ENCODE measurements around the gene SQSTM1. TPM values are rescaled to one million over a fixed set of nuclear protein-coding genes. Genes with fewer than 3 reads are reported as not detected.

The SQSTM1 gene
- total RNA-seq, 1 donor from 2014 or later: 297 TPM

DNA sequence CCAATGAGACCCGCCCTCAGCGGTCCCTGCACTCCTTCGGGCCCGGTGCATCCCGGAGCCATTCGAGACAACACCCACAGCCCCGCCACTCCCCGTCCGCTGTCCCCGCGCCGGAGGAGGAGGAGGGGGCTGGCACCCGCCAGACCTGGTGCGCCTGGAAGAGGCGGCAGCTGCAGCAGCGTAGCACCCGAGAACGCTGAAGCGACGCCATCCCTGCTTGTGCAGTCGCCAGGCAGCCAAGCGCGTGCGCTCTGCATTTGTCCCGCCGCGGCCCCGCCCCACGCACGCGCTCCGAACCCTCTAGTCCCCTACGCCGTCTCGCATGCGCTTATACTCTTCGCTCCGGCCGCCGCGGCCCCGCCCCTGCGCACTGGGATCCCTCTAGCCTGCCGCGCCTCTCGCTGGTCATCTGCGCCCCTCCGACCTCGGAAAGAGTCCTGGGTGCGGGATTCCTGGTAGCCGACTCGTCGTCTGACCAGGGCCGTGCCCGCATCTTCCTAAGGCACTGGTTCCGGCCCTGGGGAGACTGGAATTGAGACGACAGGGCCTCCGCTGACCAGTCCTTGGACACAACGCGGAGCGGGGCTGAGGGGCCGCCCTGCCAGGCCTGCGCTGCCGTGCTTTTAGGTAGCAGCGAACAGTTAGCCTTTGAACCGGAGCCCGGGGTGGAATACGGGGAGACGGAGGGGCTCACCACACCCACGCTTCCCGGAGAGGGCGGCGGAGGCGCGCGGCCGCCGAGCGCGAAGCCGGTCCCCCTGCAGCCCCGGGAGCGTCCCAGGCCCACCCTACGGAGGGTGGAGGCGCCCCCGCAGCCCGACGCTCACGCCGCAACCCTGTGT, 38.1 kb downstream of the SQSTM1 start, which contains the start of gene MRNIP:
Gene MRNIP, minus strand, starts transcription at position 232 of the 842 bp plus-strand sequence. Its CDS starts 21 bp downstream, at position 211.
- TF ChIP-seq, protein P1, sequence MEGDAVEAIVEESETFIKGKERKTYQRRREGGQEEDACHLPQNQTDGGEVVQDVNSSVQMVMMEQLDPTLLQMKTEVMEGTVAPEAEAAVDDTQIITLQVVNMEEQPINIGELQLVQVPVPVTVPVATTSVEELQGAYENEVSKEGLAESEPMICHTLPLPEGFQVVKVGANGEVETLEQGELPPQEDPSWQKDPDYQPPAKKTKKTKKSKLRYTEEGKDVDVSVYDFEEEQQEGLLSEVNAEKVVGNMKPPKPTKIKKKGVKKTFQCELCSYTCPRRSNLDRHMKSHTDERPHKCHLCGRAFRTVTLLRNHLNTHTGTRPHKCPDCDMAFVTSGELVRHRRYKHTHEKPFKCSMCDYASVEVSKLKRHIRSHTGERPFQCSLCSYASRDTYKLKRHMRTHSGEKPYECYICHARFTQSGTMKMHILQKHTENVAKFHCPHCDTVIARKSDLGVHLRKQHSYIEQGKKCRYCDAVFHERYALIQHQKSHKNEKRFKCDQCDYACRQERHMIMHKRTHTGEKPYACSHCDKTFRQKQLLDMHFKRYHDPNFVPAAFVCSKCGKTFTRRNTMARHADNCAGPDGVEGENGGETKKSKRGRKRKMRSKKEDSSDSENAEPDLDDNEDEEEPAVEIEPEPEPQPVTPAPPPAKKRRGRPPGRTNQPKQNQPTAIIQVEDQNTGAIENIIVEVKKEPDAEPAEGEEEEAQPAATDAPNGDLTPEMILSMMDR (IDR thresholded peaks at IDR 0.05): peak; percentile 50

GRCh38 chr5:179860301-179860700, 39.6 kb downstream of the SQSTM1 start:
- Mint-ChIP-seq H3K9me3 (ENCODE audit: low read depth) (no peaks in the 10 kb centered on the region), H3K4me1 (ENCODE audit: low read depth) (peaks cover 22% of the 10 kb centered on the region), H3K36me3 (ENCODE audit: low read depth) (peaks cover 12% of the 10 kb centered on the region), H3K27me3 (ENCODE audit: low read depth) (no peaks in the 10 kb centered on the region), H3K27ac (ENCODE audit: unreplicated experiment) (peak overlapping the region; percentile 67), H3K4me3 (ENCODE audit: unreplicated experiment) (peak overlapping the region; percentile 98)
- peak; percentile 49 for DNase-seq (ENCODE audit: low spot score)
- TF ChIP-seq, protein P1 (IDR thresholded peaks at IDR 0.05): no peak

More for the DNA sequence above, 38.1 kb downstream of the SQSTM1 start, which contains the start of gene MRNIP:
- Mint-ChIP-seq H3K27ac (ENCODE audit: unreplicated experiment) (peak within 1 kb of the TSS; percentile 96), H3K27me3 (ENCODE audit: low read depth) (no peaks in the 10 kb centered on the region), H3K36me3 (ENCODE audit: low read depth) (peaks cover 7% of the 10 kb centered on the region), H3K4me3 (ENCODE audit: unreplicated experiment) (peak within 1 kb of the TSS; percentile 98), H3K9me3 (ENCODE audit: low read depth) (no peaks in the 10 kb centered on the region), H3K4me1 (ENCODE audit: low read depth) (peaks cover 27% of the 10 kb centered on the region)
- DNase-seq (ENCODE audit: low spot score): peak; percentile 98

DNA sequence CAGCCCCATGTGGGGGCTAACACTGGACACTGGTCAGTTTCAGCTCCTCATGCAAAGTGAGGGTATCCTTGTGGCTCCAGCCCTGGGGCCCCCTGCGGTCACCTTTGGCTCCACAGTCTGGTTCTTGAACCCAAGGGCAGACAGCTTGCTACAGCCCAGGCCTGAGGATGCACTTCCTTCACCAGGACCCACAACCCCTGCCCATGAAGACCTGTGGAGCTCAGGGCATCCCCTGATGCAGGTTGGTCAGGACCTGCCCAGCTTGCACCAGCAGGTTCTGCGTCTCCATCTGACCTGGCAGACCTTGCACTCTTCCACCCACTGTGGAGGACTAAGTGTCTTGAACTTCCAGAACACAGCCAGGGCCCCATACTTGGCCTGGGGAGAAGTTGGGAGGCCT, 41.6 kb downstream of the SQSTM1 start:
- Mint-ChIP-seq H3K9me3 (ENCODE audit: low read depth) (no peaks in the 10 kb centered on the region), H3K27me3 (ENCODE audit: low read depth) (no peaks in the 10 kb centered on the region), H3K27ac (ENCODE audit: unreplicated experiment) (no peak overlapping the region), H3K4me1 (ENCODE audit: low read depth) (peaks cover 21% of the 10 kb centered on the region), H3K36me3 (ENCODE audit: low read depth) (peaks cover 14% of the 10 kb centered on the region), H3K4me3 (ENCODE audit: unreplicated experiment) (no peak overlapping the region)
- TF ChIP-seq, protein P1 (IDR thresholded peaks at IDR 0.05): no peak
- peak; percentile 65 for DNase-seq (ENCODE audit: low spot score)

GRCh38 chr5:179862891-179863290, 42.2 kb downstream of the SQSTM1 start:
- no peaks in the 10 kb centered on the region for H3K27me3 Mint-ChIP-seq (ENCODE audit: low read depth)
- peaks cover 15% of the 10 kb centered on the region for H3K4me1 Mint-ChIP-seq (ENCODE audit: low read depth)
- H3K36me3 Mint-ChIP-seq (ENCODE audit: low read depth): peaks cover 15% of the 10 kb centered on the region
- H3K27ac Mint-ChIP-seq (ENCODE audit: unreplicated experiment): no peak overlapping the region
- TF ChIP-seq, protein P1 (IDR thresholded peaks at IDR 0.05): no peak
- DNase-seq (ENCODE audit: low spot score): peak; percentile 68
- H3K4me3 Mint-ChIP-seq (ENCODE audit: unreplicated experiment): no peak overlapping the region
- H3K9me3 Mint-ChIP-seq (ENCODE audit: low read depth): no peaks in the 10 kb centered on the region

DNA sequence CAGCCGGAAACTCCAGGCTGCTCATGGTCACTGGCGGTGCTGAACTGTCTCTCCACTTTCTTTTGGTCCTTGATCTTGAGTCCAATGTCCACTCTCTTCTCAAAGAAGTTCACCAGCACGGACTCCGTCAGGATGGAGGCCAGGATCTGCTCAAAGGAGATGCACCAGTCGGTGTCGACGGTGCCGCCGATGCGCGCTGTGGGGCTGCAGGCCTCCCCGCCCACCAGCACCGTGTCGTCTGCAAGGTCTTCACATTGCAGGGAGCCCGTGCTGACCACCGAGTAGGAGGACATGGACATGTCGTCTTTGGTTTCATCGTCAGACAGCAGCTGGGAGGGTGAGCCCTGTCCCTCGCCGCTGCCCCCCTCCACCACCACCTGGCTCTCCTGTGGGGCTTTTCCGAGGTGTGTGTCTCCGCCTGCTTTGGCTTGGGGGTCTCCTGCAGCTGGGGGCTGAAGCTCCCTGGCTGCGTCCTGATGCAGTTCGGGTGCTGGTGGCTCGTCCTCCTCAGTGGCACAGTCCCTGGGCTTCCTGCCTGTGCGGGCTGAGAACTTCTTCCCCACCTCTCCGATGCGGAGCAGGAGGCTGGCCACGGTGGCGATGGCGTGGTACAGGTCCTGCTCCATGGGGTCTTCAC, 42.9 kb downstream of the SQSTM1 start:
- Mint-ChIP-seq H3K4me3 (ENCODE audit: unreplicated experiment) (no peak overlapping the region), H3K27me3 (ENCODE audit: low read depth) (no peaks in the 10 kb centered on the region), H3K4me1 (ENCODE audit: low read depth) (peaks cover 12% of the 10 kb centered on the region), H3K9me3 (ENCODE audit: low read depth) (no peaks in the 10 kb centered on the region), H3K27ac (ENCODE audit: unreplicated experiment) (no peak overlapping the region), H3K36me3 (ENCODE audit: low read depth) (peaks cover 16% of the 10 kb centered on the region)
- TF ChIP-seq, protein P1 (IDR thresholded peaks at IDR 0.05): no peak
- DNase-seq (ENCODE audit: low spot score): peak; percentile 90

All from chondrocyte (in vitro differentiated cells).